GM23248 (cell line): Measurements from ENCODE around the gene MBOAT1. TPM values are rescaled to one million over a fixed set of nuclear protein-coding genes. Genes with fewer than 3 reads are reported as not detected.

ENCODE experiments used
- DNase-seq: peaks from one replicate; pipeline ENCODE4 v3.0.0-alpha.2; 2015
- H2AFZ ChIP-seq: fragments of 200-600 bp; sonication (generic); 2 replicates; pipeline ENCODE4 v1.6.1; 2016; ENCODE audit warnings: antibody characterized with exemption
- H3F3A ChIP-seq: fragments of 200-600 bp; sonication (generic); 2 replicates; pipeline ENCODE4 v1.6.1; 2016; ENCODE audit warnings: mild to moderate bottlenecking, antibody characterized with exemption, mixed run types; ENCODE audit not compliant: insufficient read depth
- H3K27ac ChIP-seq: fragments of 200-600 bp; sonication (generic); 2 replicates; pipeline ENCODE4 v1.5.1; 2016; ENCODE audit warnings: mild to moderate bottlenecking
- H3K27me3 ChIP-seq: fragments of 200-600 bp; sonication (generic); replicated peaks from 2 replicates; pipeline ENCODE4 v1.6.1; 2016; ENCODE audit warnings: mild to moderate bottlenecking; ENCODE audit not compliant: insufficient read depth
- H3K36me3 ChIP-seq: fragments of 200-600 bp; sonication (generic); 2 replicates; pipeline ENCODE4 v1.6.1; 2016; ENCODE audit warnings: low read depth, mild to moderate bottlenecking
- H3K4me1 ChIP-seq: fragments of 200-600 bp; sonication (generic); 2 replicates; pipeline ENCODE4 v1.6.1; 2016; ENCODE audit warnings: mild to moderate bottlenecking; ENCODE audit not compliant: insufficient read depth
- H3K4me2 ChIP-seq: fragments of 200-600 bp; sonication (generic); one replicate; pipeline ENCODE4 v1.6.1; 2016; ENCODE audit warnings: mild to moderate bottlenecking; ENCODE audit not compliant: unreplicated experiment
- H3K4me3 ChIP-seq: fragments of 200-600 bp; sonication (generic); 2 replicates; pipeline ENCODE4 v1.5.1; 2016; ENCODE audit warnings: mild to moderate bottlenecking
- H3K79me2 ChIP-seq: fragments of 200-600 bp; sonication (generic); 2 replicates; pipeline ENCODE4 v1.6.1; 2016; ENCODE audit warnings: mild to moderate bottlenecking; ENCODE audit not compliant: insufficient read depth
- H3K9ac ChIP-seq: fragments of 200-600 bp; sonication (generic); 2 replicates; pipeline ENCODE4 v1.6.1; 2016; ENCODE audit warnings: mild to moderate bottlenecking
- H3K9me2 ChIP-seq: fragments of 200-600 bp; sonication (generic); 2 replicates; pipeline ENCODE4 v1.6.1; 2016; ENCODE audit warnings: mixed run types, mild to moderate bottlenecking, moderate library complexity; ENCODE audit not compliant: insufficient read depth
- H3K9me3 ChIP-seq: fragments of 200-600 bp; sonication (generic); one replicate; pipeline ENCODE4 v1.6.1; 2017; ENCODE audit warnings: low read depth
- H4K20me1 ChIP-seq: fragments of 200-600 bp; sonication (generic); 2 replicates; pipeline ENCODE4 v1.6.0; 2016; ENCODE audit not compliant: insufficient read depth
- EZH2 ChIP-seq: fragments of 200-600 bp; sonication (generic); IDR thresholded peaks from 2 replicates; pipeline ENCODE4 v1.6.1; 2018; ENCODE audit warnings: antibody characterized with exemption, mild to moderate bottlenecking; ENCODE audit not compliant: insufficient read depth, poor library complexity, severe bottlenecking
- EZH2phosphoT487 ChIP-seq: fragments of 200-600 bp; sonication (generic); IDR thresholded peaks from 2 replicates; pipeline ENCODE4 v1.6.1; 2018; ENCODE audit warnings: antibody characterized with exemption, moderate library complexity, mild to moderate bottlenecking, low read depth; ENCODE audit not compliant: insufficient read depth
- WGBS, 2 experiments: methylation state at CpG; one replicate each; pipeline ENCODE4 v1.1.6; 2015 to 2017; ENCODE audit warnings: low lambda C conversion rate in 2 of 2, low coverage in 1 of 2; ENCODE audit errors: missing lambda C conversion rate in 2 of 2; 5-methylcytosine and 5-hydroxymethylcytosine counted together
- in situ Hi-C: fragments of 300-500 bp; cut with MboI; formaldehyde crosslinking; loops from 2 replicates; pipeline ENCODE4 v1.15.0; 2020
- polyA plus RNA-seq: library from polyadenylated mRNA; unstranded; fragments of >200 nt; fragmentation: Nextera tagmentation; extraction: Ambion mirVana; gene quantifications from 2 replicates; pipeline ENCODE4 v1.2.1, GENCODE V29; 2016
- total RNA-seq: library from RNA; depleted of rRNA; stranded (reverse); fragments of >200 nt; shearing (Covaris generic); gene quantifications from 2 replicates; pipeline ENCODE4 v1.2.3, GENCODE V29; 2014

The MBOAT1 gene
- total and polyA plus RNA-seq, 2 experiments from 2014 or later = 1.8 to 4.0 TPM

- Histone ChIP-seq H3K4me1 (no peaks in the 10 kb centered on the region), H3F3A (no peaks in the 10 kb centered on the region), H3K9ac (no peak overlapping the region), H3K9me3 (no peaks in the 10 kb centered on the region), H3K36me3 (no peaks in the 10 kb centered on the region), H3K27ac (no peak overlapping the region), H2AFZ (no peak overlapping the region), H3K4me3 (no peak overlapping the region), H3K4me2 (no peak overlapping the region), H3K9me2 (no peaks in the 10 kb centered on the region), H3K27me3 (no peaks in the 10 kb centered on the region), H3K79me2 (no peaks in the 10 kb centered on the region), H4K20me1 (no peaks in the 10 kb centered on the region)
- no peak for DNase-seq
- 60 to 64% methylated on average over 4 of the region's 4 CpGs for WGBS, 2 experiments
- in situ Hi-C loops = no loop called here
- no peak for TF ChIP-seq EZH2
- no peak for TF ChIP-seq EZH2phosphoT487
Observed at GRCh38 chr6:20230401-20231119, 18.3 kb upstream of the MBOAT1 start.

- no peak overlapping the region for H3K4me3 ChIP-seq
- H3K27ac ChIP-seq = no peak overlapping the region
- no peaks in the 10 kb centered on the region for H3K79me2 ChIP-seq
- no peak for DNase-seq
- H4K20me1 ChIP-seq = no peaks in the 10 kb centered on the region
- H3F3A ChIP-seq = no peaks in the 10 kb centered on the region
- H3K9ac ChIP-seq = no peak overlapping the region
- TF ChIP-seq EZH2phosphoT487 = no peak
- TF ChIP-seq EZH2 = no peak
- H3K4me1 ChIP-seq = no peaks in the 10 kb centered on the region
- in situ Hi-C loops = no loop called here
- H2AFZ ChIP-seq = no peak overlapping the region
- H3K36me3 ChIP-seq = no peaks in the 10 kb centered on the region
- no peaks in the 10 kb centered on the region for H3K9me2 ChIP-seq
- H3K27me3 ChIP-seq = no peaks in the 10 kb centered on the region
- WGBS, 2 experiments = 65 to 72% methylated on average over 4 of the region's 4 CpGs
- H3K9me3 ChIP-seq = no peaks in the 10 kb centered on the region
- no peak overlapping the region for H3K4me2 ChIP-seq
Observed at GRCh38 chr6:20229881-20230280, 17.6 kb upstream of the MBOAT1 start.

DNA sequence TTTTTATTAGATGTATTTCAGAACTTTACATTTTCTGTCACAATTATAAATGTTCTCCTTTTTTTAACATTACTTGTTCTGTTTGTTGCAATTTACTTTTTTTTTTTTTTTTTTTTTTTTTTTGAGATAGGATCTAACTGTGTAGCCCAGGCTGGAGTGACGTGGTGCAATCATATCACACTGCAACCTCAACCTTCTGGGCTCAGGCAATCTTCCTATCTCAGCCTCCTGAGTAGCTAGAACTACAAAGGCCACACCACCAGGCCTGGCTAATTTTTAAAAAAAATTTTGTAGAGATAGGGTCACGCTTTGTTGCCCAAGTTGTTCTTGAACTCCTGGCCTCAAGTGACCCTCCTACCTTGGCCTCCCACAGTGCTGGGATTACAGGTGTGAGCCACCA, 15.1 kb upstream of the MBOAT1 start:
- in situ Hi-C loops = no loop called here
- Histone ChIP-seq H3K79me2 (no peaks in the 10 kb centered on the region), H3K4me2 (no peak overlapping the region), H2AFZ (no peak overlapping the region), H3K9me2 (no peaks in the 10 kb centered on the region), H3F3A (no peaks in the 10 kb centered on the region), H3K4me3 (no peak overlapping the region), H3K4me1 (no peaks in the 10 kb centered on the region), H3K9me3 (no peaks in the 10 kb centered on the region), H3K27me3 (no peaks in the 10 kb centered on the region), H3K36me3 (no peaks in the 10 kb centered on the region), H3K9ac (no peak overlapping the region), H3K27ac (no peak overlapping the region), H4K20me1 (no peaks in the 10 kb centered on the region)
- 53 to 64% methylated on average over 2 of the region's 2 CpGs for WGBS, 2 experiments
- no peak for TF ChIP-seq EZH2
- no peak for TF ChIP-seq EZH2phosphoT487
- DNase-seq = no peak

DNA sequence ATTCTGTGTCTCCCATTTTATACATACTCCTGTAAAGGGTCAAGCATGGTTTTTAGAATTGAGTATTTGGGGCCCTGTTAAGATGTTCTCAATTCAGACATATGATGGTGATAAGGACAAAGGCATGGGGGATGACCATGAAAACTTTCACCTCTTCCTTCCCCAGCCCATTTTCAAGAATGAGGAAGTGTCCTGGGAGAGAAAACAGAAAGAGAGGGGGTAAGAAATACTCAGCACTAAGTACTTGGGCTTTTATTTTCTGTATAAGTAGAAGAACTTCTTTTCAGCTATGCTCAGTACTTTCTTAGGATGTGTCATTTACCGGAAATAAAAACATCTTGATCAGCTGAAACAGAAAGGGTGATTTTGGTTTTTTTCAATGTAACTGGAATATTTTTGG, 10.9 kb upstream of the MBOAT1 start:
- H3K9me3 ChIP-seq = no peaks in the 10 kb centered on the region
- H4K20me1 ChIP-seq = no peaks in the 10 kb centered on the region
- no peaks in the 10 kb centered on the region for H3K4me1 ChIP-seq
- DNase-seq = no peak
- H3K9me2 ChIP-seq = no peaks in the 10 kb centered on the region
- H3K4me2 ChIP-seq = no peak overlapping the region
- no peaks in the 10 kb centered on the region for H3K36me3 ChIP-seq
- no peaks in the 10 kb centered on the region for H3K79me2 ChIP-seq
- no peaks in the 10 kb centered on the region for H3F3A ChIP-seq
- H3K27me3 ChIP-seq = no peaks in the 10 kb centered on the region
- no peak for TF ChIP-seq EZH2phosphoT487
- TF ChIP-seq EZH2 = no peak
- in situ Hi-C loops = no loop called here
- H3K9ac ChIP-seq = no peak overlapping the region
- H2AFZ ChIP-seq = no peak overlapping the region
- H3K4me3 ChIP-seq = no peak overlapping the region
- WGBS, 2 experiments = 52 to 54% methylated on average over 1 of the region's 1 CpG
- H3K27ac ChIP-seq = no peak overlapping the region
